GM19238 (cell line): ENCODE data around the gene TBC1D22A.
"Not testable (repeated sequence)": the region's sequence is repeated elsewhere in the genome, so short reads cannot be mapped to it uniquely, and the experiment has no call there.

Experiments used
- DNase-seq: peaks from one replicate; pipeline ENCODE4 v3.0.0; 2011; ENCODE audit warnings: low spot score; ENCODE audit not compliant: insufficient read length

Gene TBC1D22A

DNA sequence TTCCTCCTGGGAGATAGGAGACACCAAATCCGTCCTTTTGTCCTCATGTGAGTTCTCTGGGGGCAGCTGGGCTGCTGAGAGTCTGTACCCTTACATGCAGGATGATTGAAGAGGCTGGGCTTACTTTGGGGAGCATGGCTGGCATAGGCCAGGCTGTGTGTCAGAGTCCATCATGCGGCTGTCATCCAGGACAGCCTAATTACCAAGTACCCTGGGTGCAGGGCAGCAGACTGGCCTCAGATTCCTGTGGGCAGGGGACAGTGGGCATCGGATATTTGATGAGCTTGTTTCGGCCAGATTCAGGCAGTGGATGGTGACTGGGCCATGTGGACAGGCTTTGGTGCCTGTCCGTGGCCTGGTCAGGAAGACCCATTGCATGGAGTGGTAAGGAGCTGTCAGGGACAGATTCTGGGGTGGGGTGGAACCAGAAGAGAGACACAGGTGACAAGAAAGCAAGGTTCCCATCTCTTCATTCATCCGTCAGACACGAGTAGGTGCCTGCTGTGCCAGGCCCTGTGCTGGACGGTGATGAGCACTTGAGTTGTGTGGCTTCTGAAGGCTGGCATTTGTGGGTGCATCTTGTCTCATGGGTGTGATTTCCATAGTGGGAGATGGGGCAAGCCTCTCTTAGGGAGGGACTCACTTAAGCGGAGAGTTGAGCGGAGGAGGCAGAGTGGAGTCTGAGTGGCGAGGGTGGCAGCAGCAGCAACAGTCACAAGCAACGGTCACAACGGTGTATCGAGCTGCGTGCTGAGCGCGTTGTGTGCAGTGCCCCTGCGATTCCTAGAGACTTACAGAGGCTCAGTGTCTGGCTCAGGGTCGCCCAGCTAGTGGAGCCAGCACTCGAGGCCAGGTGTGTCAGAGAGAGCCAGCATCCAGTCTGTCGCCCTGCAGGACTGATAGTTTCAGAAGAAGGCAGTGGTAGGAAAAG lies 48.7 kb downstream of the TBC1D22A start:
- DNase-seq: no peak

DNA sequence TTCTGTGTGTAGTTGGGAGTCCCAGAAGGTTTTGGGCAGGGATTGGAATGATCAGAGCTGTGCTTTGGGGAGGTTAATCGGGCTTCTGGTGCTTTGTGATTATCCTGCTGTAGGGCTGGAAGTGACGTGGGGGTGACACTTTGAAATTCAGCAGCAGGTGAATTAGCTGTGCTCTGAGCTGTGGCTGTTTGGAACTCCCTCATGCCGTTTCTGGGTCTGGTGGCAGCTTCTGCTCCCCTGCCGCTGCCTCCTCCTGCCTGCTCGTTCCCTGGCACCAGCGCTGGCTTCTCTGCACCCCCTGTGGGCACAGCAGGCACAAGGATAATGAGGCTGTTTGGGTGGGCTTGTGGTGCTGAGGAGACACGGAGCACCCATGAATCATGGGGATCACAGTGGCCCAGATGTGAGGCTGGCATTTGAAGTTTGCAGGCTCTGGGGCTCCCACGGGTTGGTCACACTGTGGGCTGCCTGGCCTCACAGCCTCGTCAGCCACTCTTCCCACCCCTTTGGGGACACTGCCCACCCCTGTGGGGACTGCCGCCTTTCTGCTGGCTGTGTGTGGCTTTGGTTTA lies 49.7 kb downstream of the TBC1D22A start:
- DNase-seq: no peak

GRCh38 chr22:46812788-46813187 lies 50.3 kb downstream of the TBC1D22A start:
- no peak for DNase-seq

- no peak for DNase-seq
Measured at GRCh38 chr22:46813816-46814597, 51.6 kb downstream of the TBC1D22A start.

DNA sequence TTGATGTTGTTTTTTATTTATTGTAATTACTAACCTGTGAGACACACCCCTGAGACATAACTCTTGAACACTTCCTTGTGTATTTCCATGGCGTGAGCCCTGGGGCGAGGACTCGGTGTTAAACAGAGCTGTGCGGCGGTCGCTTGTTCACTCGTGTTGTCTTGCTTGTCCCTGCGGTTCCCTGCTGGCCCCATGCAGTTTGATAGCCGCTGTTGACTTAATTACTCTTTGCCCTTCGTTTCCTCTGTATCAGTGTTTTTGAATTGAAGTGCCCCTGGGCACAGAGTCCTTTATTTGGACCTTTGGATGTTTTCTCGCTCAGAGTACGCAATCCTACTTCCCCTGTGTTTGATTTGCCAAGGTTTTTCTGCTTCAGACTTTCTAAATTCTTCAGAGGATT lies 52.7 kb downstream of the TBC1D22A start:
- no peak for DNase-seq

DNA sequence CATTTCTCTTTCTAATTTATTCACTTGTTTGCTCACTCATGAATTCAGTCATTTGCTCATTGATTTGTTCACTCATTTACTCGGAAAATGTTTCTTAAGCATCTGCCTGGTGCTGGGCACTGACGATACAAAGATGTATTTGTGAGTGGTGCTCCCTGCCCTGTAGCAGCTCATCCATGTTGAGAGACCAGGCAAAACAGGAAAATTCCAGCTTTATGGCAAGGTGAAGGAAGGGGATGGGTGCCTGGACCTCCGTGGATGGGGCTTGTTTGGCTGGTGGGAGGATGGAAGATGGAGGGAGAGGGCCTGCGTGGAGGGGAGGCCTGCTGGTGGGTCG lies 53.1 kb downstream of the TBC1D22A start:
- DNase-seq: no peak

- no peak for DNase-seq
Measured at GRCh38 chr22:46815896-46816731, 53.7 kb downstream of the TBC1D22A start.

DNA sequence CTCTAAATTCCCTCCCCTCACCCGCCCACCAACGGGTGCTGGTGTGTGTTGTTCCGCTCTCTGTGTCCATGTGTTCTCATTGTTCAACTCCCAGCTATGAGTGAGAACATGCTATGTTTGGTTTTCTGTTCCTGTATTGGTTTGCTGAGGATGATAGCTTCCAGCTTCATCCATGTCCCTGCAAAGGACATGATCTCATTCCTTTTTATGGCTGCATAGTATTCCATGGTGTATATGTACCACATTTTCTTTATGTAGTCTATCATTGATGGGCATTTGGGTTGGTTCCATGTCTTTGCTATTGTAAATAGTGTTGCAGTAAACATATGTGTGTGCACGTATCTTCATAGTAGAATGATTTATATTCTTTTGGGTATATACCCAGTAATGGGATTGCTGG lies 54.9 kb downstream of the TBC1D22A start:
- not testable (repeated sequence) for DNase-seq

DNA sequence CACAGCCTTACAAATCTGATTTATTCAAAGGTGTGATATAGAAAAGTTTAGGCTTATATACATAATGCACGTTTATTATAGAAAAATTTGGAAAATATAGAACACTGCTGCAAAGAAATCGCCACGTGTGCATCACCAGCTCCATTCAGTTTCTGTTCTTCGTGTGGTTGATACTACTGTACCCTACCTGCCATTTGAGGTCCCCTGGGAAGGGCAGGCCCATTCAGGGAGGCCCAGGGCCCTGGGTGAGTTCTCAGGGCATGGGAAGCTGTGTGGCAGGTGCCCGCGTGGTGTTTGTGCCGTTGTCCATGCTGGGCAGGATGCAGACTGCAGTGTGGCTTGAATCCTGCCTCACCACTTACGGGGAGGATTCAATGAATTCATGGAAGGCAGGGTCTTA lies 60.8 kb downstream of the TBC1D22A start:
- DNase-seq: no peak

GRCh38 chr22:46823654-46824053 lies 61.2 kb downstream of the TBC1D22A start:
- no peak for DNase-seq

GRCh38 chr22:46824344-46824909 lies 62.0 kb downstream of the TBC1D22A start:
- DNase-seq: no peak

DNA sequence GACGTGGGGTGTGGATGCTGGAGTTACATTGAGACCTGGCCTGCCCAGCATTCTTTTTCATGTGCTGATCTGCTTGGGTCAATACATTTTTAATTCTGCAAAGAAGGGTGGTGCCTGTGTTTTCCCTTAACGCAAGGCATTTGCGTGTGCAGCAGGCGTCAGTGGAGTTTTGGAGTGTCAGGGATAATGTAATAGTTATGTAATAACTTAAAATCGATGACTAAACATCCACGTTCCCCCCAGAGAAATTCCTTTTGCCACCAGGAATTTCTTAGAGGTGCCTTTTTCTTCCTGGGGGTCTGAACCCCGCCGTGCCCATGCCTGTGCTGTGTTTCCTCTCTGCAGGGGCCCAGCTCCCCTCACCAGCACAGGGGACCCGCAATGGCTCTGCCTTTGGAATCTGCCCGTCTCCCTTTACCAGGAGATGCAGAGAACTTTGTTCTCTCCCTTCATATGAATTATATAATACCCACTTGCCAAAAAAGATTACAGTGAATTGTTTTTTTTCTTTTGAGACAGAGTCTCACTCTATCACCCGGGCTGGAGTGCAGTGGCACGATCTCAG lies 62.6 kb downstream of the TBC1D22A start:
- no peak for DNase-seq

GRCh38 chr22:46826438-46827135 lies 64.1 kb downstream of the TBC1D22A start:
- no peak for DNase-seq

GRCh38 chr22:46827136-46827780 lies 64.8 kb downstream of the TBC1D22A start:
- DNase-seq: no peak

- no peak for DNase-seq
Measured at GRCh38 chr22:46827781-46828180, 65.3 kb downstream of the TBC1D22A start.

DNA sequence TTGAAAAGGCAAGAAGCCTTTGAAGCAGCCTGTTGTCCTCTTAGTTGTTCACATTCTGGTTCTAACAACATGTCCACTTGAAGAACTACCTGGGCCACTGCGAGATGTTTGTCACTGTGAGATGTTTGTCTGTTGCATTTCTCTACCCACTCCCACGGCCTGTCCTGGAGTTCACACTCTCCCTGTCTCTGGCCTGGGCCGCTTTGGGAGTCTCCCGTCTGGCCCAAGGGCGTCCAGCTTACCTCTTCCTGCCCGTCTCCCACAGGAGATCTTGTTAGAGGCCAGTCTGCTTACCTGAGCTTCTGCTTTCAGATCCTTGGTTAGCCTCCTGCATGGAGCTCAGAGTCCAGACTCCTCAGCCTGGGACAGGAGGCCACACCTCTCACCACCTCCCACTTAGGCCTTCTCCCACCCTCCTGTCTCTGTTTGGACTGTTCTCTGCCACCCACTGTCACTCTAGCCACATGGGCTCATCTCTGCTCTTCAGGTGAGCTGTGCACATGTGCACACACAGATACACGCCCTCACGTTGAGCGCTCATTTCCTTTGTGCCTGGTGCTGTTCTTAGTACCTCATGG lies 66.0 kb downstream of the TBC1D22A start:
- no peak for DNase-seq

DNA sequence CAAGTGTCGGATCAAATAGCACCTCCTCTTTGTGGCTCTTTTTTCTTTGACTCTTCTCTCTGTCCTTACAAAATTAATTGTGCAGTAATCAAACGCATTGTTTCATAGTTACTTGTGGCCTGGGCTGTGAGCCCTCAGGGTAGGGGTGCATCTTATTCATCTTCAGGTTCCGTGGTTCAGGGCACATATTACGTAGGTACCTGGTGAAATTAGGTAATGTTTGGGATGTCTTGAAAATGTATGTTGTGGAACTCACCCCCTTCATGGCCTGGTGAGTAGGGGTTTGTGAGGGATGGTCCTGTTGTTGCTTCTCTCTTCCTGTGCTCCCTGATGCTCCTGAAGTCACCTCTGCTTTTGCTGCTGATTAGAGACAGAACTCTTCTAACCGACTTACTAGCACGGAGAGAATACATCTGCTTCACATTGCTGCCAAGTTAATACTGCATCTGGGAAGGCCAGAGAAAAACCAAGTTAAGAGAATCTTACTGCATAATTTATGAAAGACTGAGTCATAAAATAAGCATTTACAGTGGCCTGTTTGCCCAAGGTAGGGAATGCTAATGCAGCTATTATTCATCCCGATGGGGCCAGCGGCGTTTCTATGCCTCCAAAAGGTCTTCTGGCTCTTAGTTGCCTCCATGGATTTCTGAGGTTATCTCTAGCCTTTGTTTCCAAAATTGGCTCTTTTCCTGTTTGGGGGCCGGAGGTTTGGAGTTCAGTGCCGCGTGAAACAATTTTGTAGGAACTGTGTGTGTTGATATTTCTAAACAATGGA lies 66.9 kb downstream of the TBC1D22A start:
- no peak for DNase-seq

- DNase-seq: no peak
Measured at GRCh38 chr22:46829941-46830715, 67.7 kb downstream of the TBC1D22A start.
